Neural progenitor cell (in vitro differentiated cells): ENCODE measurements around the gene ANO2. TPM values are rescaled to one million over a fixed set of nuclear protein-coding genes. Genes with fewer than 3 reads are reported as not detected.

Source experiments
- DNase-seq: peaks from one replicate; pipeline ENCODE4 v3.0.0-alpha.2; 2016; ENCODE audit warnings: low spot score
- H2AFZ ChIP-seq: fragments of 200-600 bp; sonication (generic); replicated peaks from 2 replicates; pipeline ENCODE4 v1.6.1; 2016; ENCODE audit warnings: antibody characterized with exemption
- H3F3A ChIP-seq: fragments of 200-600 bp; sonication (generic); 2 replicates; pipeline ENCODE4 v1.6.1; 2016; ENCODE audit warnings: antibody characterized with exemption, low read depth
- H3K27ac ChIP-seq: fragments of 200-600 bp; sonication (generic); 2 replicates; pipeline ENCODE4 v1.5.1; 2016; ENCODE audit warnings: mild to moderate bottlenecking
- H3K27me3 ChIP-seq: fragments of 200-600 bp; sonication (generic); 2 replicates; pipeline ENCODE4 v1.6.1; 2016; ENCODE audit warnings: mild to moderate bottlenecking, moderate library complexity
- H3K36me3 ChIP-seq: fragments of 200-600 bp; sonication (generic); 2 replicates; pipeline ENCODE4 v1.5.1; 2016
- H3K4me1 ChIP-seq: fragments of 200-600 bp; sonication (generic); 2 replicates; pipeline ENCODE4 v1.6.1; 2016; ENCODE audit warnings: mixed run types
- H3K4me2 ChIP-seq: fragments of 200-600 bp; sonication (generic); 2 replicates; pipeline ENCODE4 v1.6.1; 2016
- H3K4me3 ChIP-seq: fragments of 200-600 bp; sonication (generic); 2 replicates; pipeline ENCODE4 v1.5.1; 2016
- H3K79me2 ChIP-seq: fragments of 200-600 bp; sonication (generic); 2 replicates; pipeline ENCODE4 v1.6.1; 2016; ENCODE audit warnings: low read depth
- H3K9ac ChIP-seq: fragments of 200-600 bp; sonication (generic); 2 replicates; pipeline ENCODE4 v1.6.1; 2016
- H3K9me3 ChIP-seq: fragments of 200-600 bp; sonication (generic); 2 replicates; pipeline ENCODE4 v1.5.1; 2016; ENCODE audit warnings: low read depth
- H4K20me1 ChIP-seq: fragments of 200-600 bp; sonication (generic); 2 replicates; pipeline ENCODE4 v1.6.1; 2016; ENCODE audit warnings: low read depth
- H3K27ac Mint-ChIP-seq: 3 replicates; pipeline ENCODE4 v1.8.0; 2021; ENCODE audit warnings: mixed read lengths
- H3K27me3 Mint-ChIP-seq: 2 replicates; pipeline ENCODE4 v1.8.0; 2022; ENCODE audit warnings: low read depth, mild to moderate bottlenecking, inconsistent platforms, moderate library complexity, mixed read lengths; ENCODE audit not compliant: insufficient read depth
- H3K36me3 Mint-ChIP-seq: 3 replicates; pipeline ENCODE4 v1.8.0; 2021; ENCODE audit warnings: mixed read lengths
- H3K4me1 Mint-ChIP-seq: 3 replicates; pipeline ENCODE4 v1.8.0; 2021; ENCODE audit warnings: mixed read lengths
- H3K4me3 Mint-ChIP-seq: 3 replicates; pipeline ENCODE4 v1.8.0; 2021; ENCODE audit warnings: mild to moderate bottlenecking, moderate library complexity, mixed read lengths
- H3K9me3 Mint-ChIP-seq: 3 replicates; pipeline ENCODE4 v1.8.0; 2020; ENCODE audit warnings: mixed read lengths
- EZH2 ChIP-seq: fragments of 200-600 bp; sonication (generic); IDR thresholded peaks from 2 replicates; pipeline ENCODE4 v1.6.1; 2017; ENCODE audit warnings: antibody characterized with exemption, mild to moderate bottlenecking, moderate library complexity
- EZH2phosphoT487 ChIP-seq: fragments of 200-600 bp; sonication (generic); IDR thresholded peaks from 2 replicates; pipeline ENCODE4 v1.6.1; 2017; ENCODE audit warnings: antibody characterized with exemption
- total RNA-seq: library from RNA; depleted of rRNA; stranded (reverse); fragments of >200 nt; gene quantifications from 2 replicates; pipeline ENCODE4 v1.2.3, GENCODE V29; 2015; ENCODE audit warnings: low replicate concordance
- TF ChIP-seq, protein P1 (sequence below): fragments of 200-600 bp; sonication (generic); IDR thresholded peaks from 2 replicates; pipeline ENCODE4 v1.5.1; 2017; ENCODE audit warnings: antibody characterized with exemption, mild to moderate bottlenecking

Gene ANO2
- total RNA-seq, 1 donor from 2014 or later = 4.8 TPM

DNA sequence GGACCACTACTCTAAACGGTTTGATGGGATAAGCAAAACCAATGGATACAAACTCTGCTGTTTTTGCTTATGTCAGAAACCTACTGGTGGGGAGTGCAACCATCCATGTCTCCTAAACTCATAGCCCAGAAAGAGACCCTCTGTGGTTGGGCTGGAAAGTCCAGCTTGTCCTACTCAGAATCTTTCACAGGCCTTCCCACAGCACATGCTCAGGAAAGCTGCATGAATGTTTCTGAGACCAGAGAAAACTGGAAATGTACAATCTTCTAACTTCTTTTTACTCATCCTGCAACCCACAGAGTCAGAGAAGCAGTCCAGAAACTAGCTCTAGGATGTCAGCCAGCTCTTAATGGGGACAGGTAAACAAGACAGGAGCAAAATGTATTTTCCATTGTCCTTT lies 73.3 kb downstream of the ANO2 start:
- H3K36me3 Mint-ChIP-seq = no peaks in the 10 kb centered on the region
- H3K27me3 Mint-ChIP-seq = peaks cover 7% of the 10 kb centered on the region

DNA sequence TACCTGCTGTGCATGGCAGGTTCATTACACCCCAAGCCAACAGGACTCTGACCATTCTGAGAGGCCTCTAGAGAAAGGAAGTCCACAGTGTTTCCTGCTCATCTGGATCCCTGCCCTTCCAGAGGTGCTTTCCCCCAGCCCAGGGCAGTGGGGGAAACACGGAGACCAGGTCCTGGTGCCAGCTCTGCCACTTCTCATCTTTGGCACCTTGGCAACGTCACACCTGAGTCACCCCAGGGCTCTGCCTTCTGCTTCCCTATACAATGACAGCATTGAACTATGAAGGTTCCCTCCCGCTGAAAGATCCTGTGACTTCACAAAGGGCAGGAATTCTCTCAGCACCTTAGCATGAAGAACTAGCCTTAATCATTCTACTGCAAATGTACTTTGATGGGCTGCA lies 74.9 kb downstream of the ANO2 start:
- Histone ChIP-seq H3K4me1 (peaks cover 12% of the 10 kb centered on the region), H3K79me2 (no peaks in the 10 kb centered on the region), H2AFZ (no peak overlapping the region), H3K27ac (no peak overlapping the region), H3K27me3 (no peaks in the 10 kb centered on the region), H3K9ac (no peak overlapping the region), H3K36me3 (no peaks in the 10 kb centered on the region), H4K20me1 (no peaks in the 10 kb centered on the region), H3F3A (peaks cover 6% of the 10 kb centered on the region), H3K4me2 (no peak overlapping the region), H3K9me3 (no peaks in the 10 kb centered on the region), H3K4me3 (no peak overlapping the region)
- no peak for DNase-seq
- peaks cover 15% of the 10 kb centered on the region for H3K4me1 Mint-ChIP-seq
- TF ChIP-seq EZH2 = no peak
- TF ChIP-seq, protein P1, sequence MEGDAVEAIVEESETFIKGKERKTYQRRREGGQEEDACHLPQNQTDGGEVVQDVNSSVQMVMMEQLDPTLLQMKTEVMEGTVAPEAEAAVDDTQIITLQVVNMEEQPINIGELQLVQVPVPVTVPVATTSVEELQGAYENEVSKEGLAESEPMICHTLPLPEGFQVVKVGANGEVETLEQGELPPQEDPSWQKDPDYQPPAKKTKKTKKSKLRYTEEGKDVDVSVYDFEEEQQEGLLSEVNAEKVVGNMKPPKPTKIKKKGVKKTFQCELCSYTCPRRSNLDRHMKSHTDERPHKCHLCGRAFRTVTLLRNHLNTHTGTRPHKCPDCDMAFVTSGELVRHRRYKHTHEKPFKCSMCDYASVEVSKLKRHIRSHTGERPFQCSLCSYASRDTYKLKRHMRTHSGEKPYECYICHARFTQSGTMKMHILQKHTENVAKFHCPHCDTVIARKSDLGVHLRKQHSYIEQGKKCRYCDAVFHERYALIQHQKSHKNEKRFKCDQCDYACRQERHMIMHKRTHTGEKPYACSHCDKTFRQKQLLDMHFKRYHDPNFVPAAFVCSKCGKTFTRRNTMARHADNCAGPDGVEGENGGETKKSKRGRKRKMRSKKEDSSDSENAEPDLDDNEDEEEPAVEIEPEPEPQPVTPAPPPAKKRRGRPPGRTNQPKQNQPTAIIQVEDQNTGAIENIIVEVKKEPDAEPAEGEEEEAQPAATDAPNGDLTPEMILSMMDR = no peak
- TF ChIP-seq EZH2phosphoT487 = no peak
- peaks cover 7% of the 10 kb centered on the region for H3K27me3 Mint-ChIP-seq
- H3K9me3 Mint-ChIP-seq = no peaks in the 10 kb centered on the region
- no peaks in the 10 kb centered on the region for H3K36me3 Mint-ChIP-seq
- H3K27ac Mint-ChIP-seq = no peak overlapping the region
- no peak overlapping the region for H3K4me3 Mint-ChIP-seq

More for the DNA sequence above, 73.3 kb downstream of the ANO2 start:
- DNase-seq = no peak
- no peak overlapping the region for H3K4me2 ChIP-seq
- H3K79me2 ChIP-seq = no peaks in the 10 kb centered on the region
- no peaks in the 10 kb centered on the region for H3K9me3 ChIP-seq
- H3K27ac ChIP-seq = no peak overlapping the region
- H4K20me1 ChIP-seq = no peaks in the 10 kb centered on the region
- Mint-ChIP-seq H3K27ac (no peak overlapping the region), H3K9me3 (peaks cover 2% of the 10 kb centered on the region), H3K4me3 (no peak overlapping the region), H3K4me1 (peaks cover 15% of the 10 kb centered on the region)
- TF ChIP-seq EZH2 = no peak
- no peak for TF ChIP-seq EZH2phosphoT487
- TF ChIP-seq, protein P1 = no peak
- H3K36me3 ChIP-seq = no peaks in the 10 kb centered on the region
- H3F3A ChIP-seq = peaks cover 6% of the 10 kb centered on the region
- H2AFZ ChIP-seq = no peak overlapping the region
- no peak overlapping the region for H3K9ac ChIP-seq
- no peak overlapping the region for H3K4me3 ChIP-seq
- no peaks in the 10 kb centered on the region for H3K27me3 ChIP-seq
- H3K4me1 ChIP-seq = peaks cover 12% of the 10 kb centered on the region

DNA sequence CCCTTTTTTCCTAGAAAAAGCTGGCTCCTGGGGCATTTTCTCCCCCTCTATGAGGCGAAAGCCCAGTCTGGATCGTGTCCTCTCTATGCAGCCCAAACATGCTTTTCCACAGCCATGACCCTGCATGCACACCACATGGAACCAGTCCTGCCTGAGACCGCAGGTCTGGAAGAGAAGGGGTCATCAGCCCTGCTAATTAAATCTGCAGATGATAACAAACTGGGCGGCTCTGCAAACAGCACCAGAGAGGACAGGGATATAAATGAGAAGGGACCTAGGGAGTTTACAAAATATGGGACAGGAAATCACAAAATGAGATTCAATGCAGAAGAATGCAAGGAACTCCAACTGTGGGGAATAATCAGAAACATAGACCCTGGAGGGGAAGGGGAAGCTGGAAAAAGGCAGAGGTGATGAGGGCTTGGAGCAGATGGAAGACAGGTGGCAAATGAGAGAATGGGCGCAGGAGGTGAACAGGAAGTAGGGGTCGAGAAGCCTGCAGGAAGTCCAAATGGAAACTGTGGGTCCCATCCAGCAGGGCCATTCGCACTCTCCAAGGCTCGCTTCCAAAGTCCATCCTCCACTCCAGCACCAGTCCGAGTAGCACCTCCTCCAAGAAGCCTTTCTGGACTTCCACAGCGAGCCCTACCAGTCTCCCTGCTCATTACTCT lies 76.3 kb downstream of the ANO2 start:
- Mint-ChIP-seq H3K4me1 (peaks cover 13% of the 10 kb centered on the region), H3K27me3 (peaks cover 7% of the 10 kb centered on the region), H3K27ac (no peak overlapping the region), H3K36me3 (no peaks in the 10 kb centered on the region), H3K4me3 (no peak overlapping the region), H3K9me3 (no peaks in the 10 kb centered on the region)
- no peaks in the 10 kb centered on the region for H4K20me1 ChIP-seq
- no peaks in the 10 kb centered on the region for H3K79me2 ChIP-seq
- peaks cover 9% of the 10 kb centered on the region for H3K4me1 ChIP-seq
- no peaks in the 10 kb centered on the region for H3K27me3 ChIP-seq
- no peaks in the 10 kb centered on the region for H3K36me3 ChIP-seq
- TF ChIP-seq EZH2phosphoT487 (no peak), EZH2 (no peak)
- TF ChIP-seq, protein P1 = no peak
- H3K4me2 ChIP-seq = no peak overlapping the region
- peaks cover 6% of the 10 kb centered on the region for H3F3A ChIP-seq
- no peak overlapping the region for H2AFZ ChIP-seq
- no peak overlapping the region for H3K4me3 ChIP-seq
- DNase-seq = no peak
- no peak overlapping the region for H3K9ac ChIP-seq
- H3K27ac ChIP-seq = no peak overlapping the region
- no peaks in the 10 kb centered on the region for H3K9me3 ChIP-seq
